Glutamatergic neuron (in vitro differentiated cells): ENCODE data around the gene ZNF804B. TPM values are rescaled to one million over a fixed set of nuclear protein-coding genes. Genes with fewer than 3 reads are reported as not detected.

Experiments
- DNase-seq: peaks from one replicate; pipeline ENCODE4 v3.0.0; 2022
- H3K27ac Mint-ChIP-seq: one replicate; pipeline ENCODE4 v1.8.0; 2020; ENCODE audit warnings: mild to moderate bottlenecking, mixed read lengths, inconsistent platforms; ENCODE audit not compliant: unreplicated experiment
- H3K27me3 Mint-ChIP-seq: one replicate; pipeline ENCODE4 v1.8.0; 2020; ENCODE audit warnings: mild to moderate bottlenecking, moderate library complexity, mixed read lengths, inconsistent platforms; ENCODE audit not compliant: unreplicated experiment
- H3K36me3 Mint-ChIP-seq: one replicate; pipeline ENCODE4 v1.8.0; 2020; ENCODE audit warnings: mild to moderate bottlenecking, mixed read lengths, inconsistent platforms; ENCODE audit not compliant: unreplicated experiment
- H3K4me1 Mint-ChIP-seq: one replicate; pipeline ENCODE4 v1.8.0; 2020; ENCODE audit warnings: mild to moderate bottlenecking, low read depth, mixed read lengths, inconsistent platforms; ENCODE audit not compliant: unreplicated experiment
- H3K4me3 Mint-ChIP-seq: one replicate; pipeline ENCODE4 v1.8.0; 2020; ENCODE audit warnings: mild to moderate bottlenecking, mixed read lengths, inconsistent platforms; ENCODE audit not compliant: unreplicated experiment
- H3K9me3 Mint-ChIP-seq: one replicate; pipeline ENCODE4 v1.8.0; 2020; ENCODE audit warnings: mild to moderate bottlenecking, moderate library complexity, mixed read lengths, inconsistent platforms; ENCODE audit not compliant: unreplicated experiment
- total RNA-seq: library from RNA; stranded (reverse); fragmentation: NEBNext Ultra II Directional; extraction: Animal tissue kit (Norgen Biotek cat#: 25700); gene quantifications from one replicate; pipeline ENCODE4 v1.2.1, GENCODE V29; 2021; ENCODE audit not compliant: unreplicated experiment
- TF ChIP-seq, protein P1 (sequence below): fragments of 200-600 bp; sonication (generic); IDR thresholded peaks from one replicate; pipeline ENCODE4 v1.5.0; 2021; ENCODE audit not compliant: partially characterized antibody, unreplicated experiment

ZNF804B gene
- total RNA-seq, 1 donor from 2014 or later: 0.10 TPM

GRCh38 chr7:88942815-88943501 lies 183.5 kb downstream of the ZNF804B start:
- Mint-ChIP-seq H3K9me3 (no peaks in the 10 kb centered on the region), H3K4me3 (no peak overlapping the region), H3K36me3 (no peaks in the 10 kb centered on the region), H3K4me1 (no peaks in the 10 kb centered on the region), H3K27me3 (peaks cover 1% of the 10 kb centered on the region), H3K27ac (no peak overlapping the region)
- DNase-seq: no peak
- TF ChIP-seq, protein P1, sequence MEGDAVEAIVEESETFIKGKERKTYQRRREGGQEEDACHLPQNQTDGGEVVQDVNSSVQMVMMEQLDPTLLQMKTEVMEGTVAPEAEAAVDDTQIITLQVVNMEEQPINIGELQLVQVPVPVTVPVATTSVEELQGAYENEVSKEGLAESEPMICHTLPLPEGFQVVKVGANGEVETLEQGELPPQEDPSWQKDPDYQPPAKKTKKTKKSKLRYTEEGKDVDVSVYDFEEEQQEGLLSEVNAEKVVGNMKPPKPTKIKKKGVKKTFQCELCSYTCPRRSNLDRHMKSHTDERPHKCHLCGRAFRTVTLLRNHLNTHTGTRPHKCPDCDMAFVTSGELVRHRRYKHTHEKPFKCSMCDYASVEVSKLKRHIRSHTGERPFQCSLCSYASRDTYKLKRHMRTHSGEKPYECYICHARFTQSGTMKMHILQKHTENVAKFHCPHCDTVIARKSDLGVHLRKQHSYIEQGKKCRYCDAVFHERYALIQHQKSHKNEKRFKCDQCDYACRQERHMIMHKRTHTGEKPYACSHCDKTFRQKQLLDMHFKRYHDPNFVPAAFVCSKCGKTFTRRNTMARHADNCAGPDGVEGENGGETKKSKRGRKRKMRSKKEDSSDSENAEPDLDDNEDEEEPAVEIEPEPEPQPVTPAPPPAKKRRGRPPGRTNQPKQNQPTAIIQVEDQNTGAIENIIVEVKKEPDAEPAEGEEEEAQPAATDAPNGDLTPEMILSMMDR: no peak

DNA sequence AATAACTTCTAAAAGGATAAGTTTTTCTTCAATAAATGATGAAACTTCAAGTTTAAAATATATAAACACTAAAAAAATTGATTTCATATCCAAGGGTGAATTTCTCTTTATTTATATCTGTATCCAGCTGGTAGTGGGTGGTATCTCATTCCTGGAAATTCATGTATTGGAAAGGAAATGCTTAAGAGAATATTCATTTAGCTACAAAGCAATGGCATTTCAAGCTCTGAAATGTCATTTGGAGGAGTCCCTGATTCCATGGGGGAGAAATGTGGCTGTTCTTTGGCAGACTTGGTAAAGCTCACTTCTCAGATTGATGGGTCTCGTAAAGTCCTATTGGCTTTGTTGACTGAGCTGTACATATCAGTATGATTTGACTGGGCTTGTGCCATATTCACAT lies 192.3 kb downstream of the ZNF804B start:
- DNase-seq: no peak
- TF ChIP-seq, protein P1: no peak
- Mint-ChIP-seq H3K9me3 (no peaks in the 10 kb centered on the region), H3K27ac (no peak overlapping the region), H3K27me3 (no peaks in the 10 kb centered on the region), H3K36me3 (no peaks in the 10 kb centered on the region), H3K4me3 (no peak overlapping the region), H3K4me1 (no peaks in the 10 kb centered on the region)

- TF ChIP-seq, protein P1: no peak
- Mint-ChIP-seq H3K4me1 (peaks cover 8% of the 10 kb centered on the region), H3K4me3 (no peak overlapping the region), H3K9me3 (peaks cover 3% of the 10 kb centered on the region), H3K27me3 (peaks cover 3% of the 10 kb centered on the region), H3K27ac (no peak overlapping the region), H3K36me3 (no peaks in the 10 kb centered on the region)
- DNase-seq: no peak
Observed at GRCh38 chr7:88964418-88964817, 204.9 kb downstream of the ZNF804B start.

GRCh38 chr7:88965371-88965770 lies 205.9 kb downstream of the ZNF804B start:
- Mint-ChIP-seq H3K27ac (no peak overlapping the region), H3K36me3 (no peaks in the 10 kb centered on the region), H3K4me1 (peaks cover 7% of the 10 kb centered on the region), H3K9me3 (peaks cover 3% of the 10 kb centered on the region), H3K27me3 (peaks cover 3% of the 10 kb centered on the region), H3K4me3 (no peak overlapping the region)
- DNase-seq: no peak
- TF ChIP-seq, protein P1: no peak

DNA sequence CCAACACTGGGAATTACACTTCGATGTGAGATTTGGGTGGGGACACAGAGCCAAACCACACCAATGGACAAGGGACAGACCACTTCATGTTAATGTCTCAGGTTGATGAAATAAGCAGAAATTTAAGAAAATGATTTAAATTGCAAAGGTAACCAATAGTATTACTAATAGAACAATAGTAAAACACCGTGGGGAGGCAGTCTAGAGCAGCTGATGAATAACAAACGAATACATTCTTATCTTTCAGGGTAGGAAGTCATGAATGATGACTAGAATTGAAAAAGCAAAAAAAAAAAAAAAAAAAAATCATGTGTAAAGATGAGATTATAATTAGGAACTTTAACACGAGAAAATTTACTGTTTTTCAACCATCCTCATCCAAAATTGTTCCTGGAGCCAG lies 207.9 kb downstream of the ZNF804B start:
- Mint-ChIP-seq H3K27ac (no peak overlapping the region), H3K9me3 (peaks cover 5% of the 10 kb centered on the region), H3K4me3 (no peak overlapping the region), H3K36me3 (no peaks in the 10 kb centered on the region), H3K4me1 (peaks cover 17% of the 10 kb centered on the region), H3K27me3 (peaks cover 3% of the 10 kb centered on the region)
- TF ChIP-seq, protein P1: no peak
- no peak for DNase-seq
